GM19468 (cell line): ENCODE data around the gene TUBA4B.
"Not testable (repeated sequence)": the region's sequence is repeated elsewhere in the genome, so short reads cannot be mapped to it uniquely, and the experiment has no call there.

Source experiments
- ATAC-seq: cut with Tn5 transposase; IDR thresholded peaks from one replicate; pipeline ENCODE4 v1.9.1; 2021; ENCODE audit warnings: mild to moderate bottlenecking, moderate library complexity, moderate number of reproducible peaks; ENCODE audit not compliant: unreplicated experiment; ENCODE audit errors: extremely low read depth

Gene TUBA4B

DNA sequence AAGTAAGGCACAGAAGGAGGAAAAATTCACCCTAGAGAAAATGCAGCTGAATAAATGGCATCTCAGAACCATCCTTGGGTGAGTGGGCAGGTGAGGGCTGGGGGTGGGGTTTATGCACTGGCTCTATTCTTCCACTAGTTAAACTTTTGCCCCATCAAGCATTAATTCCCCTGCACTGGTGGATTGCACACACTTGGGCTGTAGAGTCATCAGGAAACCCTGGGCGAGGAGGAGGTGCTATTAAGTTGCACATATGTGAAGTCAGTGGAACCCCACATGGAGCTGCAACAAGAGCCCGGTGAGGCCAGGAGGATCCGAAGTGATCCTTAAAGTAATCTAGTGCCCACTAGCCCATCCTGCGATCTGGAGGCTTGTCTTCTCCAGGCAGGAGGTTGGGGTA lies 19.3 kb downstream of the TUBA4B start:
- no peak for ATAC-seq

DNA sequence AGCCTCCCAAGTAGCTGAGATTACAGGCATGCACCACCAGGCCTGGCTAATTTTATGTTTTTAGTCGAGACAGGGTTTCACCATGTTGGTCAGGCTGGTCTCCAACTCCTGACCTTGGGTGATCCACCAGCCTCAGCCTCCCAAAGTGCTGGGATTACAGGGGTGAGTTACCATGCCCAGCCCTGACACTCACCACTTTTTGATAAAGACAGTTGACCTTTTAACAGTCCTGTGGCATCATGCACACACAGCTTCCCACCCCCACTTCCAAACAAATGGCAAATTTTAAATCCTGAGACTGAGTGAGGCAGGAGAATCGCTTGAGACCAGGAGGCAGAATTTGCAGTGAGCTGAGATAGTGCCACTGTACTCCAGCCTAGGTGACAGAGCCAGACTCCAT lies 20.0 kb downstream of the TUBA4B start:
- no peak for ATAC-seq

DNA sequence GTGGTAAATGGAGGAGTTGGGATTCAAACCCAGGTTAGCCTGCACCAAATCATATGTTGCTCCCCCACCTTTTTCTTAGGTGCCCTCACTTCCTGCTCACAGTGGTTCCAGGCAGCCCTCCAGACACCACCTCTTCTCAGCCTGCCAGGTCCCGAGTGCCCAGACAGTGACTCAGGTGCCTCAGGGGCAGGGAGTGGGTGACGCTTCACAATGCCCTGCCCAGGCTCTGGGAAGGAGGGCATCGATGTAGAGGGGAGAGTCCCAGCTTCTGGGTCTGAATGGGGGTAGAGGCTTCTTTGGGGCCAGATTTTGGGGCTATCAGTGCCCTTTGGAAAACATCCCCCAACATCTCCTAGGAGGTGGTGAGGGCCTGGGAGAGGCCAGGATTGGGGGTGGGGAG lies 20.9 kb downstream of the TUBA4B start:
- ATAC-seq: no peak

DNA sequence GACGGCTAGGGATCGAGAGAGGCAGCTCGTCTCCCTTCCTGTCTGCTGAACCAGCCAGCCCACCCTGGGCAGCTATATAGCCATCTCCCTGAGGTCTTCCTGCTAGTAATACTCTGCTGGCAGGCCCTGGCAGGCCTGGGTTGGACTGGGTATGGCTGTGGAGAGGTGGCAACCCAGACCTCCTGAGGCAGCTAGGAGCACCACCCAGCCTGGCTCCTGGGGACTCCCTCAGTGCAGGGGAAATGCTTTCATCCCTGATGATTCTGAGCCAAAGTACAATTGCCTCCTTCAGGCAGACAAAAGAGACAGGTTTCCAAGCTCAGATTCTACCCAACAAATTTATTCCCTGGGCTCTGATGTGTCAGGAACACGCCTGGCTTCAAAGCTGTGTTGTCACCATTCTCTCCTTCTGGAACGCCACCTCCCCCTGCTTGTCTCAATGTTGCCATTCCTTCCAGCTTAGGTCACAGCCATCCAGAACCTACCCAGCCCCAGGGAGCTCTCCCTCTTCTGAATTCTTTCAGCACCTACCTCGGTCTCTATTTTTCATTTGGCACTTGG lies 21.4 kb downstream of the TUBA4B start:
- no peak for ATAC-seq

DNA sequence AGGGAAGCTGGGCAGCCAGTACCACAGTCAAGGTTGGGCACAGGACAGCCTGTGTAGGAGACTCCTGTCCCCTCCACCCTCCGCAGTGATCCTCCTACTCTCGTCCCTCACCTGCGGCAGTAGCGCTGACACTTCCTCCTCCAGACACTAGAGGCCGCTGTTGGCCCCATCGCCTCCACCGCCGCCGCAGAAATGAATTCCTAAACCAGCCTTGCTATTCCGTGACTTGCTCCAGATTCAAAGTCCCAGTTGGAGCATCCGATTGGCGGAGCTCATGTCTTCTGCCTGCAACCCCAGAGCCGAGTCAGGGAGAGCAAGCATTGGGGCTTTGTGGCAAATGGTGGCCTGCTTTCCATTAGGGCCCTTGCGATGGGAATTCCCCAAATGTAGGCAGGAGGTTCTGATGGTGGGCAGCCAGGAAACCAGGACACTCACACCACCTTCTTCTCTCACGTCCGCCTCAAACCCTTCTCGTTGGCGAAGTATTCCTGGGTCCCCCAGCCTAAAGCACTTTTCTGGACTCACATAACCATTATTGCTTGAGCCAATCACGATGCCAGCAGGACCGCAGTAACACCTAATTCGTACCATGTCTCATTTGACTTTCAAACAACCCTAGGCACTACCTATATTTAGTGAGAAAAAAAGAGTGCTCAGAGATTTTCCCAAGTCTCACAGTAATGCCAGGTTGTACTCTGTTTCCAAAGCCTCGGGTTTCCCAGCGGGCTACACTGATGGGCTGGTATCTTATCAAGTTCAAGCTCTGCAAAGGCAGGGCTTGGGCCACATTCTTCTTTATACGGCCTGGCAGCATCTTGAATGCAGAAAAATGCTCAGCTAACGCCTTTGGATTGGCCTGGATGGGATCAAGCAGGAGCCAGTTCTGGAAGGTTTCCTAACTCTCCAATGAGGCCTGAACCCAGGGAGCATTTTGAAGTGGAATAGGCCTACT lies 24.9 kb downstream of the TUBA4B start:
- ATAC-seq: no peak

DNA sequence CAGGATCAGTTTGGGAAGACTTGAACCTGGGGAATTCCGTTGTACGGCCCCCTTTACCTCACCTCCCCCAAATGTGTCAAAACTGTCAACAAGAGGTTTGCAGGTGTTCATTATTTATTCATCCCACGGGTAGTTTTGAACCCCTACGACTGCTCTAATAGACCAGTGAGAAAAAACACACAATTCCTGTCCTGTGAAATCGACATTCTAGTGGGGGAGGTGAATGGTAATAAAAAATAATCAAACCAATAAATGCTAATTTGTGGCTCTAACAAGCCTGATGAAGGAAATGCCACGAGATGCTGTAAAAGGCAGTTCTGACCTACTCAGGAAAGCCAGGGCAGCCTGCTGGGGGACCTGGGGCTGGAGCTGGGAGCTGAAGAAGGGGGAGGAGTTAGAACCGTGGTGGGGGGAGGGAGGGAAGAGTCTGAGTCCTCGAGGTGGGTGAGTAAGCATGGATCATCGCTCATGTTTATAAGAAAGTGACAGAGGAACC lies 25.7 kb downstream of the TUBA4B start:
- no peak for ATAC-seq

DNA sequence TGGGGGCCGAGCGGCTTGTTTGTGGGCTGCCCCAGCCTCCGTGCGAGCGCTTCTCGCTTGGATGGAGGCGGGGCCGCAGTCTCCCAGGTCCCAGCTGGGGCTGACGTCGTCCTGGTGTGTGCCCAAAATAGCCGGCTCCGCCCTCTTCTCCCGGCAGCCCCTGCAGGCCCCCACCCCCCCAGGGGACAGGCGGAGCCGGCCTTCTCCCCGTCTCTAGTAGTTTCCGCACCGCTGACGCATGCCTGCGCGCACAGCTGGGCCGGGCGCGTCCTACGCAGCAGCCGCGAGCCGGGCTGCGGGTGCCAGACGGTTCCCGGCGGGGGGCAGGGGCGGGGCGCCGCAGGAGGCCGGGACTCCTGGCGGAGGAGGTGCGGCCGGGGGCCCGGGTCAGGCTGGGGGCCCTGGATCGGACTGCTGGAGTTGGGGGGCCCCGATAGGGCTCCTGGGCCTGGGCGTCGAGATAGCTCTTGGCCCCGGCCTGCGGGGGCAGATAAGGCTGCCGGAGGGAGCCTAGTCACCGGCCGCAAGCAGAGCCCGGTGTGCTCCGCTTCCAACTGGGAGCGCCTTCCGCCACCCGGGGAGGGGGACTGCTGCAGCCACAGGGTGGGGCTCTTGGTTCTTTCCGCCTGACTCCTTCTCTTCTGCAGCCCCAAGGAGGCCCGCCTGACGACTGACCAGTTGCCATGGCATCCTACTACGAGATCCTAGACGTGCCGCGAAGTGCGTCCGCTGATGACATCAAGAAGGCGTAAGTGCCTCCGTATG lies 26.3 kb downstream of the TUBA4B start, which contains the start of gene DNAJB2:
DNAJB2 (plus strand) TSS at position 216 of the 765 bp plus-strand sequence; CDS start at position 684, 468 bp downstream.
- peak; percentile 90 for ATAC-seq

DNA sequence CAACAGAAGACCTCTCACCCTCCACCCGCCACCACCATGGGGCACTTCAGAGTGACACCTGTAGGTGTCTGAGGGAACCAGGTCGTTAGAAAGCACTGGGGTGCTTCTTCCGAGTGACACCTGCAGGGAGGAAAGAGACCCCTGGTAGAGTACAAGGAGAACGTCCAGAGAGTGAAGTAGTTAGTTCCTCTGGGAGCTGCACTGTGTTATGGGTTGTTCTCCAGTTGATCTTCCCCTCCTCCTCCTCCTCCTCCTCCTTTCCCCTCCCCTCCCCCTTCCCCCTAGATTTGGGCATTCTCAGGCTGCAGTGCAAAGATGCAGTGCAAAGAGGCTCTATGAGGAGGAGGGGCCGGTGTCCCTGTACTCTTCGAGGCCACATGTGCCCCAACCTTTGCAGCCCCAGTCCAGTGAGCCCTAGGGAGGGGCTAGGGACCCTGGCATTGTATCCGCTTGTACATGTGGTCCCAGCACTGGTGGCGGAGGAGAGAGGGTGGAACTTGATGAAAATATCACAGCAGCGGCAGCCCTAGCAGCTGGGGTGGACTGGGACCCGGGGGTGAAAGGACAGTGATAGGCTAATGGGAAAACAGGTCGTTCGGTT lies 27.0 kb downstream of the TUBA4B start:
- ATAC-seq: no peak

DNA sequence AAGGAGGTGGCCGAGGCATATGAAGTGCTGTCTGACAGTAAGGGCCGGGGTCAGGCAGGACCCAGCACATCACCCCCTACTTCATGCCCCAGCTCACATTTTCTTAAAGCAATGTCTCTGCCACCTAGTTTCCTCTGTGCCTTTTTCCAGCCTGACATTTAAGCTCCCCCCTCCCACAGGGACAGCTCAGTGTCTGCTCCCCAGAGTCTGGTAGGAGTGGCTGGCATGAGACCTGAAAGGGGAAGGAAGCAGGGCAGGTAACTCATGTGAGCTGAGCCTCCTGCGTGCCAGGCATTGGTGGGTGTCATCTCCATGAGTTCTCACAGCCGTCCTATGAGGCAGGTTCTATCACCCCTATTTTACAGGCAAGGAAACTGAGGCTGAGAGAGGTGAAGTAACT lies 27.6 kb downstream of the TUBA4B start:
- no peak for ATAC-seq

DNA sequence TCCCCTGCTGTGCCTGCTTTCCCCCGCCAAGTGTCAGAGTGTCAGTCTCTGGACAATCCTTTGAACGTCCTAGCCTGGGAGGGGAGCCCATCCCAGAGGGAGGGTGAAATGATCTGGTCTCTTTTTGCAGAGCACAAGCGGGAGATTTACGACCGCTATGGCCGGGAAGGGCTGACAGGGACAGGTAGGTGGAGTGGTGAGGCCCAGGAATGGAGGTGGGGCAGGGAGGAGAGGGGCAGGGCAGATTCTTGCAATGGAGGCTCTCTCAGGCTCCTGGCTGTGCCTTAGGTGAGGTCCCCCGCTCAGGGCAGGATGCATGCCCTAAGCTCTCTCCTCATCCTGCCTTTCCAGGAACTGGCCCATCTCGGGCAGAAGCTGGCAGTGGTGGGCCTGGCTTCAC lies 28.5 kb downstream of the TUBA4B start:
- ATAC-seq: no peak

DNA sequence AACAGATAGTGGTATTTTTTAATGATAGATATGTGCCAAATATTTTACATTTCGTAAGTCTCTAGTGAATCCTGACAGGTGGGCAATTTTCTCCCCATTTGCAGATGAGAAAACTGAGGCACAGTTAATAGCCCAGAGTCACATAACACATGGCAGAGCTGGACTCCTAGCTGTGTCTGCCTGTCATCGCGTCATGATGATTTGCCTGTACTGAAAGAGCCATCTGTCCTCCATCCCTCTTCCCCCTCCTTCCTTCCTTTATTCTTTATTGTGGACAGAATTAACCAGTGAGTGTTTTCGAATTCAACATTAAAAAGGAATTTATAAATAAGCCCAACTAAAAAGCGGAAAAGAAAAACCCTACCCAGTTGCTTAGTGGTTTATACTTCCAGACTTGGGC lies 29.3 kb downstream of the TUBA4B start:
- ATAC-seq: no peak

DNA sequence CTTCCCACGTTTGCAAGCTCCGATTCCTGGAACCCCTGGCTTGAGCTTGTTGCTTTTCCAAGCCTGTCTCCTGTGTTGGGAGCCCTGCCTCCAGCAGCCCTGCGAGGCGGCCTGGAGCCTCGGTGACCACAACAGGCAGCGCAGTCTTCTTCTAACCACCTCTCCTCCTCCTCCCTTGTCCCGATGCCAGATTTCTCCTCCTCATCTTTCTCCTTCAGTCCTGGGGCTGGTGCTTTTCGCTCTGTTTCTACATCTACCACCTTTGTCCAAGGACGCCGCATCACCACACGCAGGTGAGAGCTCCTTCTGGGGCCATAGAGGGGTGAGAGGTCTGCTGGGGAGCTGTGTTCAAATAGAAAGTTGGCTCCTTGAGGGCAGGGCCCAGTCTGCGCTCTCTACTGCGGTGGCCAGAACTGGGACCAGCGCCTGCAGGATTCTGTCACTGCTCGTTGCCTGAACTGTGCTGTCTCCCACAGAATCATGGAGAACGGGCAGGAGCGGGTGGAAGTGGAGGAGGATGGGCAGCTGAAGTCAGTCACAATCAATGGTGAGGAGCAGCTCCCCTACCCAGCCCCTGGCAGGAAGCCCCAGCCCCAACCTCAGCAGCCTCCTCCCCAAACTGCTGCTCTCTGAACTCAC lies 30.0 kb downstream of the TUBA4B start:
- no peak for ATAC-seq

DNA sequence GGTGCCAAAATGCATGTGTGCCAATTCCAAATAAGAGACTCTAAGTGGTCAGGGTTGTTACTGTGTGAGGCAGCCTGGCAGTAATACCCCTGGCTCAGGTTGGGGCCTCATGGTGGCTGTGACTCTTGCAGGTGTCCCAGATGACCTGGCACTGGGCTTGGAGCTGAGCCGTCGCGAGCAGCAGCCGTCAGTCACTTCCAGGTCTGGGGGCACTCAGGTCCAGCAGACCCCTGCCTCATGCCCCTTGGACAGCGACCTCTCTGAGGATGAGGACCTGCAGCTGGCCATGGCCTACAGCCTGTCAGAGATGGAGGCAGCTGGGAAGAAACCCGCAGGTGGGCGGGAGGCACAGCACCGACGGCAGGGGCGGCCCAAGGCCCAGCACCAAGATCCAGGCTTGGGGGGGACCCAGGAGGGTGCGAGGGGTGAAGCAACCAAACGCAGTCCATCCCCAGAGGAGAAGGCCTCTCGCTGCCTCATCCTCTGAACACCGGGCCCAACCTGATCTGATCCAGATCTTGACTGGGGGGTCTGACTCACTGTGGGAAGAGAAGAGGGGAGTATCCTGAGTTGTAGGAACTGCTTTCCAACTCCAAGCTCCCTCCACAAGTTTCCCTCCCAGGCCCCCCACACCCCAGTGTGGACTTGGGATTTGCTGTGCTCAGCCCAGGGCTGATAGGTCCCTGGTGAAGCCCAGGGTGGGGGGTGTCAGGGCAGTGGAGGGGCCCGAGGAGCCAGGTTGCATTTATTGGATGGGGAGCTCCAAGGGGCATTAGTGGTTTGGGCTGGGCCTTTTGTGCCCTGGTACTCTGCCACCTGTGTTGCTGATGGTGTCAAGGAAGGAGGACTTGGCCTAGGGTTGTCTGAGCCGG lies 31.7 kb downstream of the TUBA4B start:
- ATAC-seq: no peak

DNA sequence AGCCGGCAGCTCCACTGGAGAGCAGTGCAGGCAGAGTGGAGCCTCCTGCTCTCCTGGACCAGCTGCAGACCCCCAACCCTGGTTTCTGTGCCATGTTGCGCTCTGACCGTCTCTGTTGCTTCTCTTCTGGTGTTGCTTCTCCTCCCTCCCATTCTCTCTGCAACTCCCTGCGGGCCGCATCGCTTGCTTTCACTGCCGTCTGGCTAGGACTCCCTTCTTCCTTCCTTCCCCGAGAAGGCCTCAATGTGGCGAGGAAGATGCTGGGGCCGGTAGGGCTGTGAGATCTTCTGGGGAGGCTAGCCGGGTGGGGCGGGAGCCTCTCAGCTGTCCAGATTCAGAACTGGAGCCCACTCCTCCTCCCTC lies 32.3 kb downstream of the TUBA4B start:
- ATAC-seq: no peak

DNA sequence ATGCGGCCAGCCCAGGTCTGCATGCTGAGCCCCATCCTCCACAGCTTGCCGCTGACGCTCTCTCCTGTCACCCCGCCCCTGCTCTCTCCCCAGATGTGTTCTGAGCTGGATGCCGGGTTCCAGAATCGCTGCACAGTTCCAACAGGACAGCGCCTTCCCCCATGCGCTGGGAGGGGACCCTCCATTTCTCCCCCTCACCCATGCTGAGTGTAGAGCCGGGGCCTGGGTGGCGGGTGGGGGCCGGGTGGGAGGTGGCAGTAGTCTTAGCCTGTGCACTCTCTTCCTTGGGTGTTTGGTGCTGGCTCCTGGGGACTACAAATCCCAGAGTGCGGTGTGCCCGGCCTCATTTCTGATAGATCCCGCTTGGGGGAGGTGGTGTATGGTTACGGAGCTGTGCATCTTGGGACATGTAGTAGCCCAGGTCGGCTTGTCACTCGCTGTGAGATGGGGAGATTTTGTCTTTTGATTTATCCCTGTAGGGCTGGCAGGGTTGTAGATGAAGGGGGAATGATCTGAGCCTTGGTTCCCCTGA lies 32.9 kb downstream of the TUBA4B start:
- ATAC-seq: no peak

DNA sequence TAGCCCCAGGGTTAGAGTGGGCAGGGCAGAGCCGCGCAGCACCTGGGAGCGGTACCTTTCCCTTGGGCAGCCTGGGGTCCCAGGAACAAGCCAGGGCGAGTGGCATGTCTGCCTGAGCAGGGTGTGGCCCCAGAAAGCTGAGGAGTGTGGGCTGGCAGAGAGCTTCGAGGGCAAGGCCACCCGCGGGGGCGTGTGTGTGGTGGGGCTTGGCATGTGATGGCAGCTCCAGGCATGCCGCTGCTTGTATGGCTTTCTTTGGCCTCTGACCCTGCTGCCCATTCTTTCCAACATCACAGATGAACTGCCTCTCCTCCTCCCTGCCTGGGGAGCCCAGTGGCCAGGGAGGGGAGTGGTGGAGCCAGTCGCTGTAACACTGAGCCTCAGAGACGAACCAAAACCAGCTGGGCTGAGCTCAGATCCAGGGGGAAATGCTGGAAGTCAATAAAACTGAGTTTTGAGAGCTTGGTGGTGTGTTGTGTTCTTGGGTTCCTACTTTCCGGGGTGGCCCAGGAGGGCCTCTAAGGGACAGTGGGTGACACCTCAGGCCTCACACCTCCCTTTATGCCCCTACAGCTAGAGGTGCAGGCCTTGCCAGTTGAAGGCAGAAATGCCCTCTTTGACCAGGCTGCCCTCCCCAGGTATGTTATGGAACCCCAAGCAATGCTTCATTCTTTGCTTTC lies 33.5 kb downstream of the TUBA4B start:
- ATAC-seq: no peak

DNA sequence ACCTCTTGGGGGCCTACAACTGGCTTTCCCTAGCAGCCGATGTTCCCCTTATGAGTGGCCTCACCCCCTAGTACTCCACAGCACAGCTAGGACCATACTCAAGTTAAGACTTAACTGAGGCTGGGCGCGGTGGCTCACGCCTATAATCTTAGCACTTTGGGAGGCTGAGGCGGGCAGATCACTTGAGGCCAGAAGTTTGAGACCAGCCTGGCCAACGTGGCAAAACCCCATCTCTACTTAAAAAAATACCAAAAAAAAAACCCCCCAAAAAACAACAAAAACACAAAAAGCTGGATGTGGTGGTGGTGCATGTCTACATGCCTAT lies 34.0 kb downstream of the TUBA4B start:
- ATAC-seq: not testable (repeated sequence)

DNA sequence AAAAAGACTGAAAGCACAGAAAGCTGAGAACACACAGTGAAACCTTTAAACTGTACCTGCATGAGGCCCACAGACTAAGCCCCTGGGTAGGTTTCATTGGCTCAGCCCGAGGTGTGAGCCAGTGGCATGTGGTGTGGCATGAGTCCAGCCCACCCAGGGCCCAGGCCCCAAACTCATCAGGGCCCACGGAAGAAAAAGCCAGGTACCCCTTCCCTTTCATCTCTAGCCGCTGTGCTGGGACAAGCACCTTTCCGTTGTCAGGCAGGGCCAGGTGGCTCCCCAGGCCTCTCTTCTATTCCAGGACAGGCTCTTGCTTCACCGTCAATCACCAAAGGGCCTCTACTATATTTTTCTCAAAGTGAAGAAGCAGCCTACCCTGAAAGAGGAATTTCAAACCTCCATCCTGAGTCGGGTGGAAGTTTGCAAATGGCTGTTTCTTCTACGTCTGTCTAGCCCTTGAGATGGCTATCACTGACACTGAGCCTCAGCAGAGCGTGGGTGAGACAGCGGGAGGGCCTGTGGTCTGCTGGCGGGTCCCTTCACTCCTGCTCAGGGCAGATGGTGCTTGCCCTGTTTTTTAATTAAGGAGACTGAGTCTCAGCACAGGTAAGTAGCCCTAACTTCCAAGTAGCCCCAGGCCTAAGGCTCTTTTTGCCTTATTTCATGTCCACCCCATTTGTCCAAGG lies 34.7 kb downstream of the TUBA4B start:
- ATAC-seq: no peak
